ENCODE results near the gene LRBA. TPM values are rescaled to one million over a fixed set of nuclear protein-coding genes. Genes with fewer than 3 reads are reported as not detected.

The LRBA gene
- total RNA-seq, 1 donor from 2014 or later: 26.4 TPM

GRCh38 chr4:150577796-150578195 is 437.3 kb downstream of the LRBA start:
- no peak overlapping the region for H3K4me3 Mint-ChIP-seq (ENCODE audit: unreplicated experiment)
- H3K9me3 Mint-ChIP-seq (ENCODE audit: unreplicated experiment): peaks cover 12% of the 10 kb centered on the region
- peaks cover 32% of the 10 kb centered on the region for H3K4me1 Mint-ChIP-seq (ENCODE audit: low read depth, unreplicated experiment)
- no peaks in the 10 kb centered on the region for H3K36me3 Mint-ChIP-seq (ENCODE audit: unreplicated experiment)
- no peak for DNase-seq
- H3K27ac Mint-ChIP-seq (ENCODE audit: unreplicated experiment): no peak overlapping the region
- TF ChIP-seq, protein P1, sequence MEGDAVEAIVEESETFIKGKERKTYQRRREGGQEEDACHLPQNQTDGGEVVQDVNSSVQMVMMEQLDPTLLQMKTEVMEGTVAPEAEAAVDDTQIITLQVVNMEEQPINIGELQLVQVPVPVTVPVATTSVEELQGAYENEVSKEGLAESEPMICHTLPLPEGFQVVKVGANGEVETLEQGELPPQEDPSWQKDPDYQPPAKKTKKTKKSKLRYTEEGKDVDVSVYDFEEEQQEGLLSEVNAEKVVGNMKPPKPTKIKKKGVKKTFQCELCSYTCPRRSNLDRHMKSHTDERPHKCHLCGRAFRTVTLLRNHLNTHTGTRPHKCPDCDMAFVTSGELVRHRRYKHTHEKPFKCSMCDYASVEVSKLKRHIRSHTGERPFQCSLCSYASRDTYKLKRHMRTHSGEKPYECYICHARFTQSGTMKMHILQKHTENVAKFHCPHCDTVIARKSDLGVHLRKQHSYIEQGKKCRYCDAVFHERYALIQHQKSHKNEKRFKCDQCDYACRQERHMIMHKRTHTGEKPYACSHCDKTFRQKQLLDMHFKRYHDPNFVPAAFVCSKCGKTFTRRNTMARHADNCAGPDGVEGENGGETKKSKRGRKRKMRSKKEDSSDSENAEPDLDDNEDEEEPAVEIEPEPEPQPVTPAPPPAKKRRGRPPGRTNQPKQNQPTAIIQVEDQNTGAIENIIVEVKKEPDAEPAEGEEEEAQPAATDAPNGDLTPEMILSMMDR (IDR thresholded peaks at IDR 0.05; ENCODE audit: partially characterized antibody, unreplicated experiment): no peak
- H3K27me3 Mint-ChIP-seq (ENCODE audit: unreplicated experiment): peaks cover 6% of the 10 kb centered on the region

- DNase-seq: no peak
- H3K4me3 Mint-ChIP-seq (ENCODE audit: unreplicated experiment): no peak overlapping the region
- no peaks in the 10 kb centered on the region for H3K36me3 Mint-ChIP-seq (ENCODE audit: unreplicated experiment)
- no peak overlapping the region for H3K27ac Mint-ChIP-seq (ENCODE audit: unreplicated experiment)
- H3K9me3 Mint-ChIP-seq (ENCODE audit: unreplicated experiment): peaks cover 2% of the 10 kb centered on the region
- H3K4me1 Mint-ChIP-seq (ENCODE audit: low read depth, unreplicated experiment): peaks cover 20% of the 10 kb centered on the region
- TF ChIP-seq, protein P1 (IDR thresholded peaks at IDR 0.05; ENCODE audit: partially characterized antibody, unreplicated experiment): no peak
- no peaks in the 10 kb centered on the region for H3K27me3 Mint-ChIP-seq (ENCODE audit: unreplicated experiment)
These were observed 440.4 kb downstream of the LRBA start for GRCh38 chr4:150574678-150575077.

GRCh38 chr4:150573534-150573933 is 441.6 kb downstream of the LRBA start:
- DNase-seq: no peak
- Mint-ChIP-seq H3K9me3 (ENCODE audit: unreplicated experiment) (no peaks in the 10 kb centered on the region), H3K27ac (ENCODE audit: unreplicated experiment) (no peak overlapping the region), H3K36me3 (ENCODE audit: unreplicated experiment) (no peaks in the 10 kb centered on the region), H3K4me3 (ENCODE audit: unreplicated experiment) (no peak overlapping the region), H3K27me3 (ENCODE audit: unreplicated experiment) (no peaks in the 10 kb centered on the region), H3K4me1 (ENCODE audit: low read depth, unreplicated experiment) (peaks cover 17% of the 10 kb centered on the region)
- TF ChIP-seq, protein P1 (IDR thresholded peaks at IDR 0.05; ENCODE audit: partially characterized antibody, unreplicated experiment): no peak

GRCh38 chr4:150572704-150573504 is 442.2 kb downstream of the LRBA start:
- Mint-ChIP-seq H3K27ac (ENCODE audit: unreplicated experiment) (peak overlapping the region; percentile 70), H3K27me3 (ENCODE audit: unreplicated experiment) (no peaks in the 10 kb centered on the region), H3K9me3 (ENCODE audit: unreplicated experiment) (no peaks in the 10 kb centered on the region)

GRCh38 chr4:150570862-150571261 is 444.2 kb downstream of the LRBA start:
- H3K9me3 Mint-ChIP-seq (ENCODE audit: unreplicated experiment): no peaks in the 10 kb centered on the region
- no peaks in the 10 kb centered on the region for H3K27me3 Mint-ChIP-seq (ENCODE audit: unreplicated experiment)
- no peaks in the 10 kb centered on the region for H3K36me3 Mint-ChIP-seq (ENCODE audit: unreplicated experiment)
- peaks cover 16% of the 10 kb centered on the region for H3K4me1 Mint-ChIP-seq (ENCODE audit: low read depth, unreplicated experiment)
- no peak overlapping the region for H3K4me3 Mint-ChIP-seq (ENCODE audit: unreplicated experiment)
- DNase-seq: no peak
- TF ChIP-seq, protein P1 (IDR thresholded peaks at IDR 0.05; ENCODE audit: partially characterized antibody, unreplicated experiment): no peak
- peak overlapping the region; percentile 72 for H3K27ac Mint-ChIP-seq (ENCODE audit: unreplicated experiment)

More at GRCh38 chr4:150572704-150573504, 442.2 kb downstream of the LRBA start:
- H3K4me1 Mint-ChIP-seq (ENCODE audit: low read depth, unreplicated experiment): peaks cover 16% of the 10 kb centered on the region
- no peak for DNase-seq
- H3K4me3 Mint-ChIP-seq (ENCODE audit: unreplicated experiment): no peak overlapping the region
- TF ChIP-seq, protein P1 (IDR thresholded peaks at IDR 0.05; ENCODE audit: partially characterized antibody, unreplicated experiment): no peak
- H3K36me3 Mint-ChIP-seq (ENCODE audit: unreplicated experiment): no peaks in the 10 kb centered on the region

Measured in glutamatergic neuron (in vitro differentiated cells).